Measurements from ENCODE around the gene LRWD1.
"Not testable (repeated sequence)": the region's sequence is repeated elsewhere in the genome, so short reads cannot be mapped to it uniquely, and the experiment has no call there.

The LRWD1 gene

GRCh38 chr7:102481962-102482361 is 17.2 kb downstream of the LRWD1 start:
- DNase-seq; in situ Hi-C loops (cut with HindIII; ENCODE audit: low pct_ligation_motif_present, low pct_unique_long_range_greater_than_20kb, low sequenced_read_pairs): not testable (repeated sequence)

GRCh38 chr7:102484317-102484716 is 19.5 kb downstream of the LRWD1 start:
- DNase-seq; in situ Hi-C loops (cut with HindIII; ENCODE audit: low pct_ligation_motif_present, low pct_unique_long_range_greater_than_20kb, low sequenced_read_pairs): not testable (repeated sequence)

GRCh38 chr7:102490529-102491075 is 25.8 kb downstream of the LRWD1 start:
- in situ Hi-C loops (cut with HindIII; ENCODE audit: low pct_ligation_motif_present, low pct_unique_long_range_greater_than_20kb, low sequenced_read_pairs); DNase-seq: not testable (repeated sequence)

- in situ Hi-C loops (cut with HindIII; ENCODE audit: low pct_ligation_motif_present, low pct_unique_long_range_greater_than_20kb, low sequenced_read_pairs); DNase-seq: not testable (repeated sequence)
Measured at GRCh38 chr7:102493220-102493935, 28.6 kb downstream of the LRWD1 start.

GRCh38 chr7:102494026-102494425 is 29.2 kb downstream of the LRWD1 start:
- in situ Hi-C loops (cut with HindIII; ENCODE audit: low pct_ligation_motif_present, low pct_unique_long_range_greater_than_20kb, low sequenced_read_pairs); DNase-seq: not testable (repeated sequence)

GRCh38 chr7:102494473-102495149 is 29.8 kb downstream of the LRWD1 start:
- in situ Hi-C loops (cut with HindIII; ENCODE audit: low pct_ligation_motif_present, low pct_unique_long_range_greater_than_20kb, low sequenced_read_pairs); DNase-seq: not testable (repeated sequence)

GRCh38 chr7:102496861-102497260 is 32.1 kb downstream of the LRWD1 start:
- DNase-seq; in situ Hi-C loops (cut with HindIII; ENCODE audit: low pct_ligation_motif_present, low pct_unique_long_range_greater_than_20kb, low sequenced_read_pairs): not testable (repeated sequence)

GRCh38 chr7:102497308-102497707 is 32.5 kb downstream of the LRWD1 start:
- in situ Hi-C loops (cut with HindIII; ENCODE audit: low pct_ligation_motif_present, low pct_unique_long_range_greater_than_20kb, low sequenced_read_pairs); DNase-seq: not testable (repeated sequence)

GRCh38 chr7:102498321-102498720 is 33.5 kb downstream of the LRWD1 start:
- in situ Hi-C loops (cut with HindIII; ENCODE audit: low pct_ligation_motif_present, low pct_unique_long_range_greater_than_20kb, low sequenced_read_pairs); DNase-seq: not testable (repeated sequence)

- DNase-seq; in situ Hi-C loops (cut with HindIII; ENCODE audit: low pct_ligation_motif_present, low pct_unique_long_range_greater_than_20kb, low sequenced_read_pairs): not testable (repeated sequence)
Measured at GRCh38 chr7:102503141-102503540, 38.4 kb downstream of the LRWD1 start.

- DNase-seq; in situ Hi-C loops (cut with HindIII; ENCODE audit: low pct_ligation_motif_present, low pct_unique_long_range_greater_than_20kb, low sequenced_read_pairs): not testable (repeated sequence)
Measured at GRCh38 chr7:102505298-102506185, 40.8 kb downstream of the LRWD1 start.

GRCh38 chr7:102507410-102508088 is 42.8 kb downstream of the LRWD1 start:
- in situ Hi-C loops (cut with HindIII; ENCODE audit: low pct_ligation_motif_present, low pct_unique_long_range_greater_than_20kb, low sequenced_read_pairs); DNase-seq: not testable (repeated sequence)

GRCh38 chr7:102510575-102510974 is 45.8 kb downstream of the LRWD1 start:
- DNase-seq; in situ Hi-C loops (cut with HindIII; ENCODE audit: low pct_ligation_motif_present, low pct_unique_long_range_greater_than_20kb, low sequenced_read_pairs): not testable (repeated sequence)

GRCh38 chr7:102511860-102512522 is 47.2 kb downstream of the LRWD1 start:
- in situ Hi-C loops (cut with HindIII; ENCODE audit: low pct_ligation_motif_present, low pct_unique_long_range_greater_than_20kb, low sequenced_read_pairs); DNase-seq: not testable (repeated sequence)

GRCh38 chr7:102512642-102513221 is 47.9 kb downstream of the LRWD1 start:
- in situ Hi-C loops (cut with HindIII; ENCODE audit: low pct_ligation_motif_present, low pct_unique_long_range_greater_than_20kb, low sequenced_read_pairs) = not testable (repeated sequence)
- peak; percentile 82 for DNase-seq

GRCh38 chr7:102514881-102515721 is 50.3 kb downstream of the LRWD1 start:
- DNase-seq; in situ Hi-C loops (cut with HindIII; ENCODE audit: low pct_ligation_motif_present, low pct_unique_long_range_greater_than_20kb, low sequenced_read_pairs): not testable (repeated sequence)

All from ACHN (cell line).